Neural crest cell (in vitro differentiated cells): ENCODE data around the gene STK24. TPM values are rescaled to one million over a fixed set of nuclear protein-coding genes. Genes with fewer than 3 reads are reported as not detected.
"Not testable (repeated sequence)": the region's sequence is repeated elsewhere in the genome, so short reads cannot be mapped to it uniquely, and the experiment has no call there.

Source experiments
- DNase-seq: peaks from one replicate; pipeline ENCODE4 v3.0.0; 2021; ENCODE audit warnings: low read depth, mixed read lengths, low spot score
- H3K27ac Mint-ChIP-seq: one replicate; pipeline ENCODE4 v1.8.0; 2021; ENCODE audit warnings: mild to moderate bottlenecking, mixed read lengths; ENCODE audit not compliant: unreplicated experiment
- H3K27me3 Mint-ChIP-seq: 2 replicates; pipeline ENCODE4 v1.8.0; 2021; ENCODE audit warnings: low read depth, mild to moderate bottlenecking, mixed read lengths
- H3K36me3 Mint-ChIP-seq: 2 replicates; pipeline ENCODE4 v1.8.0; 2021; ENCODE audit warnings: low read depth, mild to moderate bottlenecking, mixed read lengths
- H3K4me1 Mint-ChIP-seq: 2 replicates; pipeline ENCODE4 v1.8.0; 2021; ENCODE audit warnings: mixed read lengths
- H3K4me3 Mint-ChIP-seq: one replicate; pipeline ENCODE4 v1.8.0; 2021; ENCODE audit warnings: mild to moderate bottlenecking, mixed read lengths
- H3K9me3 Mint-ChIP-seq: 2 replicates; pipeline ENCODE4 v1.8.0; 2021; ENCODE audit warnings: mixed read lengths
- CTCF ChIP-seq: fragments of 200-600 bp; sonication (generic); conservative IDR thresholded peaks from 2 replicates; pipeline ENCODE4 v1.5.0; 2021; ENCODE audit warnings: antibody characterized with exemption, mild to moderate bottlenecking
- total RNA-seq: library from RNA; stranded (reverse); gene quantifications from 2 replicates; pipeline ENCODE4 v1.2.1, GENCODE V29; 2021

Gene STK24
- total RNA-seq, 1 donor from 2014 or later = 114 TPM

GRCh38 chr13:98575009-98575903 lies 1.7 kb downstream of the STK24 start:
- Mint-ChIP-seq H3K4me3 (peak overlapping the region; percentile 97), H3K9me3 (no peaks in the 10 kb centered on the region), H3K27me3 (no peaks in the 10 kb centered on the region), H3K27ac (peak overlapping the region; percentile 89), H3K4me1 (peaks cover 82% of the 10 kb centered on the region), H3K36me3 (no peaks in the 10 kb centered on the region)
- DNase-seq = no peak
- TF ChIP-seq CTCF = no peak

DNA sequence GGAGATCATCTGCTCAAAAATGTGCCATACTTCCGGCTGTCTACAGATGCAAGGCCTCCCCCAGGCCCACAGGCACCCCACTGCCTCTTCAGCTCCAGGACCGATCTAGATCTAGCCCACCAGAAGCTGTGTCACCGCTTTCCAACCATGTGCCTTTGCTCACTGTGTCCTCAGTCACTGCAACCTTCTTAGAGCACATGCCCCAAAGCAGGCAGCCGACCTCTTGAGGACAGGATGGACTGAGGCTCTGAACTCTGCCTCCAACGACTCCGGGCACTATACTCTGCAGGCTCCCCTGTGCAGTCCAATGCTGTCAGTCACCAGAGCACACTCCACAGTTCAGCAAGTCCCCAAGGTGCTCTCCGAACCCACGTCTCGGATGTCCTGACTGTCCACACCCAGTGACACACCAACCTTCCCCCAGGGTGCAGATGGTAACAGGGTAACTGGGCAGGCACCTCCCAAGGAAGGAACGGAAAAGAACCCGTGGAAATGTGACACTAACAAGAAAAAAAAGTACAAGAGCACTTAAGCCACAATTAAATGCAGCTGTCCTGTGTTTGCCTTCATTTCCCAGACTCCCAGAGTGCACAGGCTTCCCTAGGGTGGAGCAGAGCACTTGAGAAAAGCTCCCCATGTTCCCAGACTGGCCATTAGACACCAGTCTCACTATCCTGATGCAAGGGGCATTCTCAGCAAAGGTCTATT lies 4.8 kb downstream of the STK24 start:
- Mint-ChIP-seq H3K27me3 (no peaks in the 10 kb centered on the region), H3K4me3 (peak overlapping the region; percentile 42), H3K9me3 (peaks cover 3% of the 10 kb centered on the region), H3K27ac (peak overlapping the region; percentile 37), H3K36me3 (peaks cover 17% of the 10 kb centered on the region), H3K4me1 (peaks cover 75% of the 10 kb centered on the region)
- no peak for TF ChIP-seq CTCF
- DNase-seq = no peak

GRCh38 chr13:98570929-98571372 lies 6.0 kb downstream of the STK24 start:
- Mint-ChIP-seq H3K9me3 (peaks cover 3% of the 10 kb centered on the region), H3K27me3 (no peaks in the 10 kb centered on the region), H3K27ac (no peak overlapping the region), H3K36me3 (peaks cover 18% of the 10 kb centered on the region), H3K4me3 (no peak overlapping the region), H3K4me1 (peaks cover 86% of the 10 kb centered on the region)
- TF ChIP-seq CTCF = no peak
- no peak for DNase-seq

GRCh38 chr13:98569494-98570367 lies 7.2 kb downstream of the STK24 start:
- Mint-ChIP-seq H3K4me3 (peak overlapping the region; percentile 22), H3K36me3 (peaks cover 18% of the 10 kb centered on the region), H3K4me1 (peaks cover 85% of the 10 kb centered on the region)
- H3K9me3 Mint-ChIP-seq, DNase-seq, H3K27me3 Mint-ChIP-seq, H3K27ac Mint-ChIP-seq: not testable (repeated sequence)

GRCh38 chr13:98568918-98569317 lies 8.0 kb downstream of the STK24 start:
- peaks cover 18% of the 10 kb centered on the region for H3K36me3 Mint-ChIP-seq
- no peak overlapping the region for H3K27ac Mint-ChIP-seq
- no peaks in the 10 kb centered on the region for H3K27me3 Mint-ChIP-seq
- no peak for DNase-seq
- H3K4me3 Mint-ChIP-seq = peak overlapping the region; percentile 2
- H3K9me3 Mint-ChIP-seq = peaks cover 3% of the 10 kb centered on the region
- peaks cover 83% of the 10 kb centered on the region for H3K4me1 Mint-ChIP-seq
- no peak for TF ChIP-seq CTCF
